PC-9 (cell line): Measurements from ENCODE around the gene PTPRT. TPM values are rescaled to one million over a fixed set of nuclear protein-coding genes. Genes with fewer than 3 reads are reported as not detected.

Experiments used
- BruUV-seq: library from RNA; stranded (reverse); fragments of 400-500 nt; replicated peaks from 2 replicates; lab custom pipeline; 2021; lab: Mats Ljungman, UMichigan
- CTCF ChIA-PET: fragments of 300-600 bp; sonication (Branson Sonifier 250); formaldehyde crosslinking; loops from one replicate; lab custom pipeline; 2022; ENCODE audit warnings: antibody characterized with exemption; lab: Charles Lee
- POLR2A ChIA-PET: fragments of 300-600 bp; sonication (Branson Sonifier 250); formaldehyde crosslinking; loops from one replicate; lab custom pipeline; 2022; ENCODE audit warnings: antibody characterized with exemption; ENCODE audit not compliant: unreplicated experiment; lab: Charles Lee
- DNase-seq, 2 experiments: peaks; one replicate each; pipeline versions ENCODE4 v3.0.0 to v3.0.0-alpha.2; 2015 to 2022; ENCODE audit warnings: mixed read lengths in 1 of 2
- H2AFZ ChIP-seq: fragments of 200-600 bp; sonication (generic); 2 replicates; pipeline ENCODE4 v1.8.1; 2017; ENCODE audit warnings: antibody characterized with exemption
- H3F3A ChIP-seq: fragments of 200-600 bp; sonication (generic); 2 replicates; pipeline ENCODE4 v1.8.1; 2017; ENCODE audit warnings: antibody characterized with exemption, mild to moderate bottlenecking, low read depth; ENCODE audit not compliant: insufficient read depth
- H3K27ac ChIP-seq: fragments of 200-600 bp; sonication (generic); 2 replicates; pipeline ENCODE4 v1.6.1; 2016; ENCODE audit warnings: mixed run types
- H3K27me3 ChIP-seq: fragments of 200-600 bp; sonication (generic); 2 replicates; pipeline ENCODE4 v1.6.1; 2016; ENCODE audit warnings: low read depth, mixed run types; ENCODE audit not compliant: insufficient read depth
- H3K36me3 ChIP-seq: fragments of 200-600 bp; sonication (generic); 2 replicates; pipeline ENCODE4 v1.6.1; 2016; ENCODE audit warnings: low read depth, mixed run types
- H3K4me1 ChIP-seq: fragments of 200-600 bp; sonication (generic); replicated peaks from 2 replicates; pipeline ENCODE4 v1.6.1; 2016; ENCODE audit warnings: mixed run types; ENCODE audit not compliant: insufficient read depth
- H3K4me2 ChIP-seq: fragments of 200-600 bp; sonication (generic); 2 replicates; pipeline ENCODE4 v1.6.1; 2017; ENCODE audit warnings: mixed run types
- H3K4me3 ChIP-seq: fragments of 200-600 bp; sonication (generic); 2 replicates; pipeline ENCODE4 v1.6.1; 2016; ENCODE audit warnings: mixed run types
- H3K79me2 ChIP-seq: fragments of 200-600 bp; sonication (generic); 2 replicates; pipeline ENCODE4 v1.6.1; 2017; ENCODE audit warnings: low read depth, mixed run types
- H3K9me2 ChIP-seq: fragments of 200-600 bp; sonication (generic); 2 replicates; pipeline ENCODE4 v1.8.1; 2017; ENCODE audit warnings: mild to moderate bottlenecking; ENCODE audit not compliant: insufficient read depth
- H3K9me3 ChIP-seq: fragments of 200-600 bp; sonication (generic); 2 replicates; pipeline ENCODE4 v1.8.1; 2016; ENCODE audit warnings: low read depth; ENCODE audit not compliant: insufficient read depth
- H4K20me1 ChIP-seq: fragments of 200-600 bp; sonication (generic); 2 replicates; pipeline ENCODE4 v1.8.1; 2017; ENCODE audit not compliant: insufficient read depth
- CTCF ChIP-seq: fragments of 200-600 bp; sonication (generic); conservative IDR thresholded peaks from 2 replicates; pipeline ENCODE4 v1.6.1; 2017; ENCODE audit warnings: mixed run types, antibody characterized with exemption, mild to moderate bottlenecking, moderate library complexity
- EZH2 ChIP-seq: fragments of 200-600 bp; sonication (generic); IDR thresholded peaks from 2 replicates; pipeline ENCODE4 v1.8.0; 2017; ENCODE audit warnings: antibody characterized with exemption, low read depth
- intact Hi-C: fragments of 100-400 bp; cut with micrococcal nuclease; formaldehyde crosslinking; loops from one replicate; pipeline ENCODE4 v1.10.0; 2022; ENCODE audit not compliant: unreplicated experiment
- total RNA-seq: library from RNA; stranded (reverse); gene quantifications from 2 replicates; pipeline ENCODE4 v1.2.3, GENCODE V29; 2021

Gene PTPRT
- total RNA-seq, 1 experiment from 2014 or later: not detected

GRCh38 chr20:43237651-43238168, 48.0 kb upstream of the PTPRT start:
- Histone ChIP-seq H3K27ac (no peak overlapping the region), H3K9me3 (no peaks in the 10 kb centered on the region), H2AFZ (no peak overlapping the region), H4K20me1 (no peaks in the 10 kb centered on the region), H3K9me2 (no peaks in the 10 kb centered on the region), H3K27me3 (peaks cover 42% of the 10 kb centered on the region), H3K36me3 (no peaks in the 10 kb centered on the region), H3K4me1 (no peaks in the 10 kb centered on the region), H3K4me3 (no peak overlapping the region), H3K4me2 (no peak overlapping the region), H3F3A (no peaks in the 10 kb centered on the region), H3K79me2 (no peaks in the 10 kb centered on the region)
- BruUV-seq: no TSS peak
- DNase-seq: no peak
- intact Hi-C loops: no loop called here
- ChIA-PET POLR2A (no interaction called here), CTCF (no interaction called here)
- no peak for TF ChIP-seq EZH2
- no peak for TF ChIP-seq CTCF

- Histone ChIP-seq H3K79me2 (no peaks in the 10 kb centered on the region), H3K9me3 (no peaks in the 10 kb centered on the region), H3K36me3 (no peaks in the 10 kb centered on the region), H3K4me3 (no peak overlapping the region), H2AFZ (no peak overlapping the region), H3K9me2 (no peaks in the 10 kb centered on the region), H3K4me1 (no peaks in the 10 kb centered on the region), H3F3A (no peaks in the 10 kb centered on the region), H3K27ac (no peak overlapping the region), H3K4me2 (no peak overlapping the region), H3K27me3 (peaks cover 53% of the 10 kb centered on the region), H4K20me1 (no peaks in the 10 kb centered on the region)
- ChIA-PET CTCF (interaction anchor here (0.6 kb wide), 1 partner anchor 165 kb away, joined by 3 read pairs; no protein-coding TSS in a partner anchor), POLR2A (no interaction called here)
- DNase-seq: no peak
- intact Hi-C loops: no loop called here
- BruUV-seq: no TSS peak
- no peak for TF ChIP-seq EZH2
These were observed 46.3 kb upstream of the PTPRT start for GRCh38 chr20:43235998-43236397.

DNA sequence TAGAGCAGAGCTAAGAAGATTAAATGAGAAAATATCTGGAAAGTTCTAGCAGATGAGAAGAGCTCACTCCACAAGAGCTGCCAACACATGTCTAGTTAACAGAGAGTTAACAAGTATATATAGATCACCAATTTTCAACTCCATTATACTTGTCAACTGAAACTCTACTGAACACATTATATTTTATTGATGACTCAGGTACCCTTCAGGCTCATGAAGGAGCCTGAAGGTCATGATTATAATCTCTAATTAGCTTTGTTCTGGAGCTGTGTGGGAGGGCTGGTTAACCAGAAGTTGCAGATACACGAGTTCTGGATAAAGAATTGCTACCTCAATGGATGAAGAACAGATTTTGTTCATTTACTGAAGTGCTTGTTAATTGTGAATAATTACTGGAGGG, 42.1 kb upstream of the PTPRT start:
- CTCF ChIA-PET: no interaction called here
- TF ChIP-seq CTCF (no peak), EZH2 (no peak)
- Histone ChIP-seq H3K27me3 (peaks cover 66% of the 10 kb centered on the region), H3K9me3 (no peaks in the 10 kb centered on the region), H3K4me2 (no peak overlapping the region), H4K20me1 (no peaks in the 10 kb centered on the region), H3K27ac (no peak overlapping the region), H3K79me2 (no peaks in the 10 kb centered on the region), H2AFZ (no peak overlapping the region), H3K36me3 (no peaks in the 10 kb centered on the region), H3K9me2 (no peaks in the 10 kb centered on the region; the same call in 1 of the 2 replicates), H3K4me3 (no peak overlapping the region), H3K4me1 (no peaks in the 10 kb centered on the region), H3F3A (no peaks in the 10 kb centered on the region)
- no peak for DNase-seq
- intact Hi-C loops: no loop called here
- no TSS peak for BruUV-seq
- POLR2A ChIA-PET: no interaction called here

GRCh38 chr20:43229696-43230095, 40.0 kb upstream of the PTPRT start:
- Histone ChIP-seq H3K9me3 (no peaks in the 10 kb centered on the region), H3K36me3 (no peaks in the 10 kb centered on the region), H3K4me2 (no peak overlapping the region), H3K79me2 (no peaks in the 10 kb centered on the region), H3K4me1 (no peaks in the 10 kb centered on the region), H3K27me3 (peaks cover 56% of the 10 kb centered on the region), H3K4me3 (no peak overlapping the region), H3F3A (no peaks in the 10 kb centered on the region), H3K9me2 (no peaks in the 10 kb centered on the region; the same call in 1 of the 2 replicates), H4K20me1 (no peaks in the 10 kb centered on the region), H2AFZ (no peak overlapping the region), H3K27ac (no peak overlapping the region)
- no TSS peak for BruUV-seq
- TF ChIP-seq EZH2: no peak
- TF ChIP-seq CTCF: no peak
- ChIA-PET CTCF (no interaction called here), POLR2A (no interaction called here)
- intact Hi-C loops: no loop called here
- no peak for DNase-seq
